ENCODE data around the gene ATRNL1. TPM values are rescaled to one million over a fixed set of nuclear protein-coding genes. Genes with fewer than 3 reads are reported as not detected.

Gene ATRNL1
- total RNA-seq (2014; rRNA removed) (not detected in 2 replicates), Bru-seq, nascent RNA (percentile 2 among the genes with signal in this experiment), BruChase-seq, experiment 1, labeled RNA remaining after a 6-hour chase (percentile 1 among the genes with signal in this experiment), BruChase-seq, experiment 2, labeled RNA remaining after a 2-hour chase (percentile 3 among the genes with signal in this experiment)
- long read RNA-seq = 0 reads

- intact Hi-C loops (cut with micrococcal nuclease) = no loop called here
- Histone ChIP-seq H3K4me2 (ENCODE audit: low read length) (peak within 1 kb of the TSS; percentile 65), H3K4me1 (ENCODE audit: insufficient read depth, low read length) (no peaks in the 10 kb centered on the region), H3K79me2 (ENCODE audit: low read length) (no peaks in the 10 kb centered on the region), H3K9me2 (replicated peaks; ENCODE audit: low read length) (no peaks in the 10 kb centered on the region), H2AFZ (ENCODE audit: low read length) (peak within 1 kb of the TSS; percentile 42; the same call in 1 of the 2 replicates), H3K36me3 (ENCODE audit: low read depth, low read length) (no peaks in the 10 kb centered on the region), H3K27me3 (ENCODE audit: low read length) (peaks cover 70% of the 10 kb centered on the region), H3F3A (ENCODE audit: low read length, unreplicated experiment) (no peaks in the 10 kb centered on the region), H3K9me3 (ENCODE audit: low read length) (no peaks in the 10 kb centered on the region), H4K20me1 (ENCODE audit: low read length) (no peaks in the 10 kb centered on the region), H3K27ac (ENCODE audit: low read length) (no peak within 1 kb of the TSS), H3K4me3 (ENCODE audit: low read length) (peak within 1 kb of the TSS; percentile 53), H3K9ac (ENCODE audit: low read length) (no peak within 1 kb of the TSS)
- CTCF ChIA-PET = no interaction called here
- no TSS peak for BruUV-seq (replicated peaks)
- POLR2A ChIA-PET (ENCODE audit: unreplicated experiment) = no interaction called here
- no peak for TF ChIP-seq EZH2phosphoT487 (IDR thresholded peaks at IDR 0.05; ENCODE audit: borderline replicate concordance, low read length)
- no peak for TF ChIP-seq CTCF (conservative IDR thresholded peaks at IDR 0.05; ENCODE audit: low read depth, low read length)
- TF ChIP-seq EZH2 (IDR thresholded peaks at IDR 0.05; ENCODE audit: low read length, unreplicated experiment) = no peak
- DNase-seq (no peak), ATAC-seq (peak; percentile 40)
Observed at GRCh38 chr10:115093286-115093775, at the start of gene ATRNL1. ATRNL1 (plus strand) TSS chr10:115093365; CDS start chr10:115093751, 386 bp downstream.

- Histone ChIP-seq H3K9ac (ENCODE audit: low read length) (no peak overlapping the region), H2AFZ (ENCODE audit: low read length) (no peak overlapping the region), H3K9me3 (ENCODE audit: low read length) (no peaks in the 10 kb centered on the region), H3K9me2 (replicated peaks; ENCODE audit: low read length) (no peaks in the 10 kb centered on the region), H3K4me2 (ENCODE audit: low read length) (no peak overlapping the region), H3K79me2 (ENCODE audit: low read length) (no peaks in the 10 kb centered on the region), H3K27me3 (ENCODE audit: low read length) (peaks cover 8% of the 10 kb centered on the region), H3K36me3 (ENCODE audit: low read depth, low read length) (no peaks in the 10 kb centered on the region), H3K27ac (ENCODE audit: low read length) (no peak overlapping the region), H3K4me1 (ENCODE audit: insufficient read depth, low read length) (no peaks in the 10 kb centered on the region), H3F3A (ENCODE audit: low read length, unreplicated experiment) (no peaks in the 10 kb centered on the region), H3K4me3 (ENCODE audit: low read length) (no peak overlapping the region), H4K20me1 (ENCODE audit: low read length) (no peaks in the 10 kb centered on the region)
- DNase-seq (no peak), ATAC-seq (no peak)
- ChIA-PET CTCF (no interaction called here), POLR2A (ENCODE audit: unreplicated experiment) (no interaction called here)
- BruUV-seq (replicated peaks) = no TSS peak
- TF ChIP-seq EZH2phosphoT487 (IDR thresholded peaks at IDR 0.05; ENCODE audit: borderline replicate concordance, low read length) = no peak
- no peak for TF ChIP-seq EZH2 (IDR thresholded peaks at IDR 0.05; ENCODE audit: low read length, unreplicated experiment)
- TF ChIP-seq CTCF (conservative IDR thresholded peaks at IDR 0.05; ENCODE audit: low read depth, low read length) = no peak
- intact Hi-C loops (cut with micrococcal nuclease) = no loop called here
Observed at GRCh38 chr10:115043719-115044118, 49.4 kb upstream of the ATRNL1 start.

- Histone ChIP-seq H3K27ac (ENCODE audit: low read length) (no peak overlapping the region), H3K79me2 (ENCODE audit: low read length) (no peaks in the 10 kb centered on the region), H3K4me3 (ENCODE audit: low read length) (no peak overlapping the region), H3K4me2 (ENCODE audit: low read length) (no peak overlapping the region), H3K9me3 (ENCODE audit: low read length) (no peaks in the 10 kb centered on the region), H2AFZ (ENCODE audit: low read length) (no peak overlapping the region), H3K9me2 (replicated peaks; ENCODE audit: low read length) (no peaks in the 10 kb centered on the region), H3K4me1 (ENCODE audit: insufficient read depth, low read length) (no peaks in the 10 kb centered on the region), H3K27me3 (ENCODE audit: low read length) (peaks cover 8% of the 10 kb centered on the region), H3K36me3 (ENCODE audit: low read depth, low read length) (no peaks in the 10 kb centered on the region), H3F3A (ENCODE audit: low read length, unreplicated experiment) (no peaks in the 10 kb centered on the region), H3K9ac (ENCODE audit: low read length) (no peak overlapping the region), H4K20me1 (ENCODE audit: low read length) (no peaks in the 10 kb centered on the region)
- POLR2A ChIA-PET (ENCODE audit: unreplicated experiment) = no interaction called here
- DNase-seq = no peak
- BruUV-seq (replicated peaks) = no TSS peak
- CTCF ChIA-PET = no interaction called here
- no peak for ATAC-seq
- no peak for TF ChIP-seq EZH2phosphoT487 (IDR thresholded peaks at IDR 0.05; ENCODE audit: borderline replicate concordance, low read length)
- no peak for TF ChIP-seq CTCF (conservative IDR thresholded peaks at IDR 0.05; ENCODE audit: low read depth, low read length)
- TF ChIP-seq EZH2 (IDR thresholded peaks at IDR 0.05; ENCODE audit: low read length, unreplicated experiment) = no peak
- intact Hi-C loops (cut with micrococcal nuclease) = no loop called here
Observed at GRCh38 chr10:115044891-115045290, 48.3 kb upstream of the ATRNL1 start.
